ENCODE data around the gene ZDHHC16. TPM values are rescaled to one million over a fixed set of nuclear protein-coding genes. Genes with fewer than 3 reads are reported as not detected.

The ZDHHC16 gene
- total and polyA plus RNA-seq, 7 donors: 19.7 to 44.9 (median 23.3) TPM

- no peak for ATAC-seq
- H3K27me3 ChIP-seq (ENCODE audit: insufficient read depth in 3 of 3, low read length in 2 of 3): no peaks in the 10 kb centered on the region
- peaks cover 30% of the 10 kb centered on the region for H3K4me1 ChIP-seq
Measured at GRCh38 chr10:97427571-97428179, 18.3 kb upstream of the ZDHHC16 start.

GRCh38 chr10:97428572-97428981, 17.4 kb upstream of the ZDHHC16 start:
- H3K4me3 ChIP-seq: peak overlapping the region; percentile 94

More at GRCh38 chr10:97427571-97428179, 18.3 kb upstream of the ZDHHC16 start:
- TF ChIP-seq CTCF (IDR thresholded peaks at IDR 0.05): no peak
- 18 to 29% (median 21%) methylated on average over 9 of the region's 9 CpGs for WGBS, 3 donors
- peak overlapping the region; percentile 94 for H3K4me3 ChIP-seq
- H3K9me3 ChIP-seq: no peaks in the 10 kb centered on the region
- intact Hi-C loops (cut with DNase I): no loop called here
- H3K36me3 ChIP-seq (ENCODE audit: insufficient read depth in 1 of 2, low read depth in 1 of 2): peaks cover 6 to 46% of the 10 kb centered on the region in 2 donors
- DNase-seq: no peak
- H3K27ac ChIP-seq: peak overlapping the region; percentile 91

GRCh38 chr10:97434055-97434454, 11.9 kb upstream of the ZDHHC16 start:
- Histone ChIP-seq H3K36me3 (ENCODE audit: insufficient read depth in 1 of 2, low read depth in 1 of 2) (peaks cover 9 to 85% of the 10 kb centered on the region in 2 donors), H3K4me1 (no peaks in the 10 kb centered on the region), H3K9me3 (no peaks in the 10 kb centered on the region), H3K27me3 (ENCODE audit: insufficient read depth in 3 of 3, low read length in 2 of 3) (no peaks in the 10 kb centered on the region), H3K4me3 (no peak overlapping the region), H3K27ac (no peak overlapping the region)
- ATAC-seq (no peak), DNase-seq (no peak)
- TF ChIP-seq CTCF (IDR thresholded peaks at IDR 0.05): no peak
- intact Hi-C loops (cut with DNase I): no loop called here

More at GRCh38 chr10:97428572-97428981, 17.4 kb upstream of the ZDHHC16 start:
- Histone ChIP-seq H3K36me3 (ENCODE audit: insufficient read depth in 1 of 2, low read depth in 1 of 2) (peaks cover 6 to 42% of the 10 kb centered on the region in 2 donors), H3K27me3 (ENCODE audit: insufficient read depth in 3 of 3, low read length in 2 of 3) (no peaks in the 10 kb centered on the region), H3K27ac (peak overlapping the region; percentile 91), H3K4me1 (peaks cover 22% of the 10 kb centered on the region), H3K9me3 (no peaks in the 10 kb centered on the region)
- ATAC-seq: no peak
- 60 to 74% (median 73%) methylated on average over 4 of the region's 4 CpGs for WGBS, 3 donors
- no peak for TF ChIP-seq CTCF (IDR thresholded peaks at IDR 0.05)
- intact Hi-C loops (cut with DNase I): no loop called here
- DNase-seq: no peak

- no peaks in the 10 kb centered on the region for H3K27me3 ChIP-seq (ENCODE audit: insufficient read depth in 3 of 3, low read length in 2 of 3)
- DNase-seq (no peak), ATAC-seq (no peak)
- TF ChIP-seq CTCF (IDR thresholded peaks at IDR 0.05): no peak
- no peak overlapping the region for H3K27ac ChIP-seq
- intact Hi-C loops (cut with DNase I): no loop called here
- H3K4me1 ChIP-seq: no peaks in the 10 kb centered on the region
- H3K9me3 ChIP-seq: no peaks in the 10 kb centered on the region
- no peak overlapping the region for H3K4me3 ChIP-seq
- peaks cover 9 to 86% of the 10 kb centered on the region in 2 donors for H3K36me3 ChIP-seq (ENCODE audit: insufficient read depth in 1 of 2, low read depth in 1 of 2)
- WGBS, 3 donors: 77 to 90% (median 86%) methylated on average over 1 of the region's 1 CpG
Measured at GRCh38 chr10:97434557-97434956, 11.4 kb upstream of the ZDHHC16 start.

- Histone ChIP-seq H3K4me3 (no peak overlapping the region), H3K27ac (no peak overlapping the region), H3K4me1 (no peaks in the 10 kb centered on the region), H3K27me3 (ENCODE audit: insufficient read depth in 3 of 3, low read length in 2 of 3) (no peaks in the 10 kb centered on the region), H3K9me3 (no peaks in the 10 kb centered on the region), H3K36me3 (ENCODE audit: insufficient read depth in 1 of 2, low read depth in 1 of 2) (peaks cover 9 to 86% of the 10 kb centered on the region in 2 donors)
- DNase-seq (no peak), ATAC-seq (no peak)
- TF ChIP-seq CTCF (IDR thresholded peaks at IDR 0.05): no peak
- intact Hi-C loops (cut with DNase I): no loop called here
- 86 to 96% (median 87%) methylated on average over 6 of the region's 6 CpGs for WGBS, 3 donors
Measured at GRCh38 chr10:97435211-97435610, 10.8 kb upstream of the ZDHHC16 start.

Data from psoas muscle (tissue), 8 donors.